Measurements from ENCODE around the gene ITGB8. TPM values are rescaled to one million over a fixed set of nuclear protein-coding genes. Genes with fewer than 3 reads are reported as not detected.
"Not testable (repeated sequence)": the region's sequence is repeated elsewhere in the genome, so short reads cannot be mapped to it uniquely, and the experiment has no call there.

ITGB8 gene
- total and polyA plus RNA-seq, 8 donors, result 5.7 to 14.2 (median 6.8) TPM

- DNase-seq (no peak), ATAC-seq (no peak)
- H3K4me1 ChIP-seq, result no peaks in the 10 kb centered on the region
- H3K9me3 ChIP-seq, result no peaks in the 10 kb centered on the region
- no peaks in the 10 kb centered on the region for H3K36me3 ChIP-seq
- no peaks in the 10 kb centered on the region for H3K27me3 ChIP-seq
- H3K4me3 ChIP-seq, result no peak overlapping the region
- intact Hi-C loops (cut with DNase I), result no loop called here
- peak overlapping the region; percentile 33 to 71 for H3K27ac ChIP-seq
- TF ChIP-seq CTCF (IDR thresholded peaks at IDR 0.05), result no peak
Measured at GRCh38 chr7:20301311-20301939, 29.3 kb upstream of the ITGB8 start.

DNA sequence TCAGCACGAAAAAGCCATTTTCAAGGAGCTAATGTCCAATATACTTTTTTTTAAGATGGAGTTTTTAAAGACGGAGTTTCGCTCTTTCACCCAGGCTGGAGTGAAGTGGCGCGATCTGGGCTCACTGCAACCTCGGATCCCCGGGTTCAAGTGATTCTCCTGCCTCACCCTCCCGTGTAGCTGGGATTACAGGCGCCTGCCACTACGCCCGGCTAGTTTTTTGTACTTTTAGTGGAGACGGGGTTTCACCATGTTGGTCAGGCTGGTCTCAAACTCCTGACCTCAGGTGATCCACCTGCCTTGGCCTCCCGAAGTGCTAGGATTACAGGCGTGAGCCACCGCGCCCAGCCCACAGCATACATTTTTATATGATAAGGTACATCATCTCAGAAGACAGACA, 28.4 kb upstream of the ITGB8 start:
- H3K9me3 ChIP-seq; DNase-seq; H3K4me1 ChIP-seq; H3K27ac ChIP-seq; ATAC-seq; H3K4me3 ChIP-seq; intact Hi-C loops (cut with DNase I); H3K36me3 ChIP-seq; H3K27me3 ChIP-seq: not testable (repeated sequence)

- Histone ChIP-seq H3K9me3 (no peaks in the 10 kb centered on the region), H3K4me1 (no peaks in the 10 kb centered on the region), H3K36me3 (no peaks in the 10 kb centered on the region), H3K27ac (no peak overlapping the region), H3K27me3 (no peaks in the 10 kb centered on the region), H3K4me3 (no peak overlapping the region)
- ATAC-seq (no peak), DNase-seq (no peak)
- TF ChIP-seq CTCF (IDR thresholded peaks at IDR 0.05), result no peak
- intact Hi-C loops (cut with DNase I), result no loop called here
Measured at GRCh38 chr7:20302891-20303290, 27.8 kb upstream of the ITGB8 start.

- ATAC-seq, result peak; percentile 93
Measured at GRCh38 chr7:20304366-20304765, 26.3 kb upstream of the ITGB8 start.

GRCh38 chr7:20305726-20306125, 25.0 kb upstream of the ITGB8 start:
- no peaks in the 10 kb centered on the region for H3K36me3 ChIP-seq
- no peak overlapping the region for H3K27ac ChIP-seq
- no peak for TF ChIP-seq CTCF (IDR thresholded peaks at IDR 0.05)
- H3K9me3 ChIP-seq, result no peaks in the 10 kb centered on the region
- no peaks in the 10 kb centered on the region for H3K27me3 ChIP-seq
- intact Hi-C loops (cut with DNase I), result no loop called here
- ATAC-seq (no peak), DNase-seq (no peak)
- H3K4me1 ChIP-seq, result peaks cover 0 to 1% of the 10 kb centered on the region in 2 donors
- H3K4me3 ChIP-seq, result no peak overlapping the region

More at GRCh38 chr7:20304366-20304765, 26.3 kb upstream of the ITGB8 start:
- intact Hi-C loops (cut with DNase I), result no loop called here
- Histone ChIP-seq H3K36me3 (no peaks in the 10 kb centered on the region), H3K27ac (no peak overlapping the region), H3K4me3 (no peak overlapping the region), H3K9me3 (no peaks in the 10 kb centered on the region), H3K4me1 (no peaks in the 10 kb centered on the region), H3K27me3 (no peaks in the 10 kb centered on the region)
- DNase-seq, result no peak
- TF ChIP-seq CTCF (IDR thresholded peaks at IDR 0.05), result no peak

Measured in left lung (tissue), 10 donors.